ENCODE data around the gene MED27. TPM values are rescaled to one million over a fixed set of nuclear protein-coding genes. Genes with fewer than 3 reads are reported as not detected.

The MED27 gene
- total and polyA plus RNA-seq, 2 experiments from 2014 or later: 17.2 to 32.1 TPM

GRCh38 chr9:132040246-132040645 is 39.4 kb downstream of the MED27 start:
- no peaks in the 10 kb centered on the region for H3K27me3 ChIP-seq
- 66% methylated on average over 10 of the region's 10 CpGs for WGBS (ENCODE audit: low lambda C conversion rate, missing lambda C conversion rate)
- no peak overlapping the region for H3K4me2 ChIP-seq
- no peaks in the 10 kb centered on the region for H4K20me1 ChIP-seq (ENCODE audit: insufficient read depth, poor library complexity, severe bottlenecking)
- peaks cover 49% of the 10 kb centered on the region for H3K79me2 ChIP-seq
- peak overlapping the region; percentile 67 for H3K27ac ChIP-seq
- no peaks in the 10 kb centered on the region for H3K36me3 ChIP-seq (replicated peaks; ENCODE audit: insufficient read depth, low read depth)
- H3K9me2 ChIP-seq (replicated peaks; ENCODE audit: insufficient read depth): no peaks in the 10 kb centered on the region
- peak; percentile 45 for DNase-seq (ENCODE audit: low spot score)
- H3K4me3 ChIP-seq: no peak overlapping the region
- TF ChIP-seq EZH2phosphoT487 (IDR thresholded peaks at IDR 0.05; ENCODE audit: low read depth, severe bottlenecking, unreplicated experiment): no peak
- TF ChIP-seq CTCF (IDR thresholded peaks at IDR 0.05; ENCODE audit: poor library complexity): no peak
- no peak for TF ChIP-seq EZH2 (IDR thresholded peaks at IDR 0.05; ENCODE audit: borderline replicate concordance)
- H3K4me1 ChIP-seq (ENCODE audit: insufficient read depth): no peaks in the 10 kb centered on the region
- H3K9me3 ChIP-seq (ENCODE audit: low read depth): no peaks in the 10 kb centered on the region
- no peak overlapping the region for H2AFZ ChIP-seq

DNA sequence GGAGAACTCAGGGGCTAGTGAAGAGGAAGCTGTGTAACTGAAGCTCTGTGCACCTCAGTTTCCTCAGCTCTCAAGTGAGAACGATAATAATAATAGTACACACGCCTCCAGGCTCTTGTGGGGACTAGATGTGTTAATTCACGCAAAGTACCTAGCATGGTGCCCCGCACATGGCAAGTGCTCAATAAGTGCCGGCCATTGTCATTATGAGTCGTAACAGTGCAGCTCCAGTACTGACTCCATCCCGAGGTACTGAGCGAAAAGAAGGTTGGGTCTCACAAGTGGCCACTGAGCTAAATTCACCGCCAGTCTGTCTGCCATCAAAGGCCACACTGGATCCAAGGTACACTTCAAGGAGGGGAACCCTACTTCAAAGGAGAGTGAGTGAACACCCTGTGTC is 40.4 kb downstream of the MED27 start:
- no peaks in the 10 kb centered on the region for H4K20me1 ChIP-seq (ENCODE audit: insufficient read depth, poor library complexity, severe bottlenecking)
- peaks cover 54% of the 10 kb centered on the region for H3K79me2 ChIP-seq

GRCh38 chr9:132037458-132037857 is 42.2 kb downstream of the MED27 start:
- Histone ChIP-seq H3K9me2 (replicated peaks; ENCODE audit: insufficient read depth) (no peaks in the 10 kb centered on the region), H3K27ac (no peak overlapping the region), H3K4me3 (no peak overlapping the region), H3K36me3 (replicated peaks; ENCODE audit: insufficient read depth, low read depth) (no peaks in the 10 kb centered on the region), H4K20me1 (ENCODE audit: insufficient read depth, poor library complexity, severe bottlenecking) (no peaks in the 10 kb centered on the region), H3K27me3 (no peaks in the 10 kb centered on the region), H3K79me2 (peaks cover 55% of the 10 kb centered on the region), H3K4me2 (no peak overlapping the region), H2AFZ (no peak overlapping the region), H3K9me3 (ENCODE audit: low read depth) (no peaks in the 10 kb centered on the region), H3K4me1 (ENCODE audit: insufficient read depth) (no peaks in the 10 kb centered on the region)
- TF ChIP-seq EZH2 (IDR thresholded peaks at IDR 0.05; ENCODE audit: borderline replicate concordance): no peak
- WGBS (ENCODE audit: low lambda C conversion rate, missing lambda C conversion rate): 81% methylated on average over 6 of the region's 6 CpGs
- no peak for DNase-seq (ENCODE audit: low spot score)

More for the DNA sequence above, 40.4 kb downstream of the MED27 start:
- H3K27ac ChIP-seq: no peak overlapping the region
- no peaks in the 10 kb centered on the region for H3K27me3 ChIP-seq
- H3K36me3 ChIP-seq (replicated peaks; ENCODE audit: insufficient read depth, low read depth): no peaks in the 10 kb centered on the region
- 95% methylated on average over 9 of the region's 9 CpGs for WGBS (ENCODE audit: low lambda C conversion rate, missing lambda C conversion rate)
- no peak for DNase-seq (ENCODE audit: low spot score)
- no peak overlapping the region for H3K4me3 ChIP-seq
- no peak overlapping the region for H2AFZ ChIP-seq
- no peak overlapping the region for H3K4me2 ChIP-seq
- no peaks in the 10 kb centered on the region for H3K9me2 ChIP-seq (replicated peaks; ENCODE audit: insufficient read depth)
- no peak for TF ChIP-seq CTCF (IDR thresholded peaks at IDR 0.05; ENCODE audit: poor library complexity)
- TF ChIP-seq EZH2 (IDR thresholded peaks at IDR 0.05; ENCODE audit: borderline replicate concordance): no peak
- no peak for TF ChIP-seq EZH2phosphoT487 (IDR thresholded peaks at IDR 0.05; ENCODE audit: low read depth, severe bottlenecking, unreplicated experiment)
- no peaks in the 10 kb centered on the region for H3K4me1 ChIP-seq (ENCODE audit: insufficient read depth)
- no peaks in the 10 kb centered on the region for H3K9me3 ChIP-seq (ENCODE audit: low read depth)

DNA sequence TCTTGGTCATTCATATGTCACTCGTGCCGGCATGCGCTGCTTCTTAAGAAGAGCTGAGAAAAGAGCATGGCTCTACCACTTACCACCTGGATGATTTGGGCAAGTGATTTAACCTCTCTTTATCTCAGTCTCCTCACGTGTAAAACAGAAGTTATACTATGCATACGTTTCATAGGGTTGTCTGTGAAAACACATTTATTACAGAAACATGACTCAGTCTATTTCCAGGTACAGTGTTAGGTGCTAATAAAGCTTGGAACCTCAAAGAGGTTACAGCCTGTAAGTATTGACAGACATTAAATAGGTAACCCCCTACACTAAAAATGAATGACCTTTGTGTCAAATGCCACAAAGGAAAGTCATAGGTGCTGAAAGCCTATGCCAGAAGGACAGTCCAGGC is 43.1 kb downstream of the MED27 start:
- Histone ChIP-seq H3K27me3 (no peaks in the 10 kb centered on the region), H3K9me3 (ENCODE audit: low read depth) (no peaks in the 10 kb centered on the region), H3K4me2 (no peak overlapping the region), H3K9me2 (replicated peaks; ENCODE audit: insufficient read depth) (no peaks in the 10 kb centered on the region), H3K79me2 (peaks cover 59% of the 10 kb centered on the region), H3K27ac (no peak overlapping the region), H4K20me1 (ENCODE audit: insufficient read depth, poor library complexity, severe bottlenecking) (no peaks in the 10 kb centered on the region), H3K36me3 (replicated peaks; ENCODE audit: insufficient read depth, low read depth) (no peaks in the 10 kb centered on the region), H2AFZ (no peak overlapping the region), H3K4me3 (no peak overlapping the region), H3K4me1 (ENCODE audit: insufficient read depth) (no peaks in the 10 kb centered on the region)
- no peak for DNase-seq (ENCODE audit: low spot score)
- TF ChIP-seq EZH2 (IDR thresholded peaks at IDR 0.05; ENCODE audit: borderline replicate concordance) (no peak), CTCF (IDR thresholded peaks at IDR 0.05; ENCODE audit: poor library complexity) (no peak), EZH2phosphoT487 (IDR thresholded peaks at IDR 0.05; ENCODE audit: low read depth, severe bottlenecking, unreplicated experiment) (no peak)
- WGBS (ENCODE audit: low lambda C conversion rate, missing lambda C conversion rate): 86% methylated on average over 5 of the region's 5 CpGs

All from hepatocyte (in vitro differentiated cells).